ENCODE results near the gene NLRP1.

Gene NLRP1

DNA sequence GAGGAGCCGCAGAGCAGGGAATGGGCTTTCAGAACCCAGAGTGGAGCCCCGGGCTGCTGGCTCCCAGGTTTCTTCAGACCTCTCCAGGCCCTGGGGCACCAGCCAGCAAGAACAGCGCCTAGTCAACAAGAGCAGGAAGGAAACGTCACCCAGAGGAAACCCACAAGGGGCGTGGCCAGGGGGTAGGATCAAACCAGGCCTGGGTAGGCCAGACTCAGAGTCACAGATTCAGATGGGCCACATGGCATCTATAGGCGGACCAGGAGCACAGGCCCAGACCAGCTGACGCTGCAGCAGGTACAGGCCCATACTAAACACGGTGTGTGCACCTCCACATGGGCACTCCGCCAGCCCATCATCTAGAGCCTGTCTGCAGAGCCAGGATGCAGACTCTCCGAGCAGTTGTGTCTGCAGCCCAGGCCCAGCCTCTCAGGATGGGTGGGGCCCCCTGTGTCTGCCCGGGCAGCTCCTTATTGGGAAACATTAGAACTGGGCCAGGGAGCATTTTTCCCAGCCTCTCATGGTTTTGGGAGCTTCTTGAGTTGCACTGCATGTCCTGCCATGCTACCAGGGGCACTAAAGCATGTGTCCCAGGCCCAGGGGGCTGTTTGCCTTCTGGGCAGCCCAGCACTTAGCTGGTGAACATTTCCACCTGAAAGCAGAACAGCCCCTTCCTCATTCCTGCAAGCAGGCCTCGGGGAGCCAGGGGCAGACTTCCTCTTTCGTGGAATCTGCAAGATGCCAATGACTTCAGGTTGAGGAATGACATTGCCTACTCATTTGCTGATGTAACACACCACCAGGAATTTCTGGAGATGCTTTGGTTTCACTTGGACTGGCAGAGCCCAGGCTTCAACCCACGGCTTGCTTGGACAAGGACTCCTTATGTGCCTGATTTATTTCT is at the start of gene NLRP1:
NLRP1 (minus strand) TSS at position 127 of the 904 bp plus-strand sequence. CDS start 552 bp downstream, outside the sequence.
- peaks cover 8% of the 10 kb centered on the region for H3K79me2 ChIP-seq (ENCODE audit: insufficient read depth, low read length)
- peak; percentile 98 for ATAC-seq (ENCODE audit: insufficient read depth, low read depth)
- H3K4me2 ChIP-seq (ENCODE audit: insufficient read depth, low read length): peak within 1 kb of the TSS; percentile 82
- DNase-seq: peak; percentile 96
- peak within 1 kb of the TSS; percentile 17 to 62; a peak in 3 of 4 replicates for H3K4me3 ChIP-seq (ENCODE audit: low read depth in 1 of 2, low read length in 2 of 2)
- H4K20me1 ChIP-seq (ENCODE audit: insufficient read depth, low read length): no peaks in the 10 kb centered on the region
- peaks cover 5% of the 10 kb centered on the region for H3K27me3 ChIP-seq (ENCODE audit: insufficient read depth, low read length, poor library complexity)
- TF ChIP-seq, protein P1, sequence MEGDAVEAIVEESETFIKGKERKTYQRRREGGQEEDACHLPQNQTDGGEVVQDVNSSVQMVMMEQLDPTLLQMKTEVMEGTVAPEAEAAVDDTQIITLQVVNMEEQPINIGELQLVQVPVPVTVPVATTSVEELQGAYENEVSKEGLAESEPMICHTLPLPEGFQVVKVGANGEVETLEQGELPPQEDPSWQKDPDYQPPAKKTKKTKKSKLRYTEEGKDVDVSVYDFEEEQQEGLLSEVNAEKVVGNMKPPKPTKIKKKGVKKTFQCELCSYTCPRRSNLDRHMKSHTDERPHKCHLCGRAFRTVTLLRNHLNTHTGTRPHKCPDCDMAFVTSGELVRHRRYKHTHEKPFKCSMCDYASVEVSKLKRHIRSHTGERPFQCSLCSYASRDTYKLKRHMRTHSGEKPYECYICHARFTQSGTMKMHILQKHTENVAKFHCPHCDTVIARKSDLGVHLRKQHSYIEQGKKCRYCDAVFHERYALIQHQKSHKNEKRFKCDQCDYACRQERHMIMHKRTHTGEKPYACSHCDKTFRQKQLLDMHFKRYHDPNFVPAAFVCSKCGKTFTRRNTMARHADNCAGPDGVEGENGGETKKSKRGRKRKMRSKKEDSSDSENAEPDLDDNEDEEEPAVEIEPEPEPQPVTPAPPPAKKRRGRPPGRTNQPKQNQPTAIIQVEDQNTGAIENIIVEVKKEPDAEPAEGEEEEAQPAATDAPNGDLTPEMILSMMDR (IDR thresholded peaks at IDR 0.05; ENCODE audit: borderline replicate concordance, extremely low read depth, low read length, poor library complexity, severe bottlenecking): no peak
- no peak for TF ChIP-seq EZH2 (IDR thresholded peaks at IDR 0.05; ENCODE audit: borderline replicate concordance, low read depth, low read length, severe bottlenecking)
- H3K9me3 ChIP-seq (ENCODE audit: insufficient read depth, low read length, severe bottlenecking): no peaks in the 10 kb centered on the region
- peak within 1 kb of the TSS; percentile 82 for H2AFZ ChIP-seq (ENCODE audit: low read depth, low read length)
- peak within 1 kb of the TSS; percentile 66 for H3K9ac ChIP-seq (ENCODE audit: low read depth, low read length)
- peaks cover under 1% of the 10 kb centered on the region; the same call in 1 of the 2 replicates for H3K36me3 ChIP-seq (ENCODE audit: insufficient read depth, low read length)
- H3K27ac ChIP-seq (ENCODE audit: low read length): peak within 1 kb of the TSS; percentile 87
- peaks cover 25% of the 10 kb centered on the region for H3K4me1 ChIP-seq (ENCODE audit: insufficient read depth, low read length)

GRCh38 chr17:5631958-5632590 is 47.8 kb upstream of the NLRP1 start:
- no peak overlapping the region for H3K4me3 ChIP-seq (ENCODE audit: low read depth in 1 of 2, low read length in 2 of 2)
- H3K9ac ChIP-seq (ENCODE audit: low read depth, low read length): no peak overlapping the region
- no peaks in the 10 kb centered on the region for H3K79me2 ChIP-seq (ENCODE audit: insufficient read depth, low read length)
- H3K27me3 ChIP-seq (ENCODE audit: insufficient read depth, low read length, poor library complexity): peaks cover 48% of the 10 kb centered on the region
- no peaks in the 10 kb centered on the region for H4K20me1 ChIP-seq (ENCODE audit: insufficient read depth, low read length)
- no peak overlapping the region for H3K4me2 ChIP-seq (ENCODE audit: insufficient read depth, low read length)
- no peaks in the 10 kb centered on the region for H3K36me3 ChIP-seq (ENCODE audit: insufficient read depth, low read length)
- H3K27ac ChIP-seq (ENCODE audit: low read length): no peak overlapping the region
- no peak for TF ChIP-seq EZH2 (IDR thresholded peaks at IDR 0.05; ENCODE audit: borderline replicate concordance, low read depth, low read length, severe bottlenecking)
- TF ChIP-seq, protein P1 (IDR thresholded peaks at IDR 0.05; ENCODE audit: borderline replicate concordance, extremely low read depth, low read length, poor library complexity, severe bottlenecking): no peak
- H2AFZ ChIP-seq (ENCODE audit: low read depth, low read length): no peak overlapping the region
- ATAC-seq (ENCODE audit: insufficient read depth, low read depth) (no peak), DNase-seq (no peak)
- H3K9me3 ChIP-seq (ENCODE audit: insufficient read depth, low read length, severe bottlenecking): no peaks in the 10 kb centered on the region
- H3K4me1 ChIP-seq (ENCODE audit: insufficient read depth, low read length): no peaks in the 10 kb centered on the region

GRCh38 chr17:5630434-5630833 is 46.1 kb upstream of the NLRP1 start:
- Histone ChIP-seq H3K79me2 (ENCODE audit: insufficient read depth, low read length) (no peaks in the 10 kb centered on the region), H4K20me1 (ENCODE audit: insufficient read depth, low read length) (no peaks in the 10 kb centered on the region), H3K4me3 (ENCODE audit: low read depth in 1 of 2, low read length in 2 of 2) (no peak overlapping the region), H3K4me1 (ENCODE audit: insufficient read depth, low read length) (no peaks in the 10 kb centered on the region), H3K9ac (ENCODE audit: low read depth, low read length) (no peak overlapping the region), H3K36me3 (ENCODE audit: insufficient read depth, low read length) (no peaks in the 10 kb centered on the region), H3K27ac (ENCODE audit: low read length) (no peak overlapping the region), H2AFZ (ENCODE audit: low read depth, low read length) (no peak overlapping the region), H3K27me3 (ENCODE audit: insufficient read depth, low read length, poor library complexity) (peaks cover 49% of the 10 kb centered on the region), H3K4me2 (ENCODE audit: insufficient read depth, low read length) (no peak overlapping the region), H3K9me3 (ENCODE audit: insufficient read depth, low read length, severe bottlenecking) (no peaks in the 10 kb centered on the region)
- DNase-seq (no peak), ATAC-seq (ENCODE audit: insufficient read depth, low read depth) (no peak)
- no peak for TF ChIP-seq EZH2 (IDR thresholded peaks at IDR 0.05; ENCODE audit: borderline replicate concordance, low read depth, low read length, severe bottlenecking)
- TF ChIP-seq, protein P1 (IDR thresholded peaks at IDR 0.05; ENCODE audit: borderline replicate concordance, extremely low read depth, low read length, poor library complexity, severe bottlenecking): no peak

All from DND-41 (cell line).